HG02642 (cell line): ENCODE results near the gene DPP6.
"Not testable (repeated sequence)": the region's sequence is repeated elsewhere in the genome, so short reads cannot be mapped to it uniquely, and the experiment has no call there.

Source experiments
- ATAC-seq: cut with Tn5 transposase; IDR thresholded peaks from one replicate; pipeline ENCODE4 v1.9.1; 2021; ENCODE audit warnings: mild to moderate bottlenecking; ENCODE audit not compliant: unreplicated experiment, poor library complexity

The DPP6 gene

GRCh38 chr7:154072395-154073181 is 20.4 kb downstream of the DPP6 start:
- ATAC-seq = not testable (repeated sequence)

- not testable (repeated sequence) for ATAC-seq
These were observed 26.3 kb downstream of the DPP6 start for GRCh38 chr7:154078523-154078922.

- ATAC-seq = not testable (repeated sequence)
These were observed 28.1 kb downstream of the DPP6 start for GRCh38 chr7:154080249-154080648.

- ATAC-seq = not testable (repeated sequence)
These were observed 35.0 kb downstream of the DPP6 start for GRCh38 chr7:154087037-154087725.

- not testable (repeated sequence) for ATAC-seq
These were observed 39.9 kb downstream of the DPP6 start for GRCh38 chr7:154092093-154092492.

- ATAC-seq = not testable (repeated sequence)
These were observed 43.0 kb downstream of the DPP6 start for GRCh38 chr7:154095201-154095600.

GRCh38 chr7:154105063-154105462 is 52.9 kb downstream of the DPP6 start:
- not testable (repeated sequence) for ATAC-seq

GRCh38 chr7:154109615-154110014 is 57.4 kb downstream of the DPP6 start:
- not testable (repeated sequence) for ATAC-seq

- ATAC-seq = not testable (repeated sequence)
These were observed 61.6 kb downstream of the DPP6 start for GRCh38 chr7:154113732-154114351.

GRCh38 chr7:154117411-154118390 is 65.5 kb downstream of the DPP6 start:
- not testable (repeated sequence) for ATAC-seq

GRCh38 chr7:154120825-154121224 is 68.6 kb downstream of the DPP6 start:
- ATAC-seq = not testable (repeated sequence)

GRCh38 chr7:154122720-154123119 is 70.5 kb downstream of the DPP6 start:
- not testable (repeated sequence) for ATAC-seq

- not testable (repeated sequence) for ATAC-seq
These were observed 71.2 kb downstream of the DPP6 start for GRCh38 chr7:154123397-154123796.

GRCh38 chr7:154129142-154129541 is 76.9 kb downstream of the DPP6 start:
- not testable (repeated sequence) for ATAC-seq

GRCh38 chr7:154132617-154133016 is 80.4 kb downstream of the DPP6 start:
- ATAC-seq = not testable (repeated sequence)

- not testable (repeated sequence) for ATAC-seq
These were observed 81.6 kb downstream of the DPP6 start for GRCh38 chr7:154133703-154134277.

GRCh38 chr7:154134698-154135097 is 82.5 kb downstream of the DPP6 start:
- not testable (repeated sequence) for ATAC-seq

- ATAC-seq = not testable (repeated sequence)
These were observed 83.4 kb downstream of the DPP6 start for GRCh38 chr7:154135646-154136045.

GRCh38 chr7:154145922-154146706 is 93.9 kb downstream of the DPP6 start:
- ATAC-seq = not testable (repeated sequence)
